Measurements from ENCODE around the gene ADCK1.
"Not testable (repeated sequence)": the region's sequence is repeated elsewhere in the genome, so short reads cannot be mapped to it uniquely, and the experiment has no call there.

DNA sequence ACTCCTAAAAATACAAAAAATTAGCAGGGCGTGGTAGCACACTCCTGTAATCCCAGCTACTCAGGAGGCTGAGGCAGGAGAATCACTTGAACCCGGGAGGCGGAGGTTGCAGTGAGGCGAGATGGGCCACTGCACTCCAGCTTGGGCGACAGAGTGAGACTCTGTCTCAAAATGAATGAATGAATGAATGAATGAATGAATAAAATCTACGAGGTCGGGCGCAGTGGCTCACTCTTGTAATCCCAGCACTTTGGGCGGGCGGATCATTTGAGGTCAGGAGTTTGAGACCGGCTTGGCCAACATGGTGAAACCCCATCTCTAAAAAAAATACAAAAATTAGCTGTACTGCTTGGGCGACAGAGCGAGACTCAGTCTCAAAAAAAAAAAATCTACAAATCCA lies 453 bp upstream of the ADCK1 start:
- TF ChIP-seq, protein P1, sequence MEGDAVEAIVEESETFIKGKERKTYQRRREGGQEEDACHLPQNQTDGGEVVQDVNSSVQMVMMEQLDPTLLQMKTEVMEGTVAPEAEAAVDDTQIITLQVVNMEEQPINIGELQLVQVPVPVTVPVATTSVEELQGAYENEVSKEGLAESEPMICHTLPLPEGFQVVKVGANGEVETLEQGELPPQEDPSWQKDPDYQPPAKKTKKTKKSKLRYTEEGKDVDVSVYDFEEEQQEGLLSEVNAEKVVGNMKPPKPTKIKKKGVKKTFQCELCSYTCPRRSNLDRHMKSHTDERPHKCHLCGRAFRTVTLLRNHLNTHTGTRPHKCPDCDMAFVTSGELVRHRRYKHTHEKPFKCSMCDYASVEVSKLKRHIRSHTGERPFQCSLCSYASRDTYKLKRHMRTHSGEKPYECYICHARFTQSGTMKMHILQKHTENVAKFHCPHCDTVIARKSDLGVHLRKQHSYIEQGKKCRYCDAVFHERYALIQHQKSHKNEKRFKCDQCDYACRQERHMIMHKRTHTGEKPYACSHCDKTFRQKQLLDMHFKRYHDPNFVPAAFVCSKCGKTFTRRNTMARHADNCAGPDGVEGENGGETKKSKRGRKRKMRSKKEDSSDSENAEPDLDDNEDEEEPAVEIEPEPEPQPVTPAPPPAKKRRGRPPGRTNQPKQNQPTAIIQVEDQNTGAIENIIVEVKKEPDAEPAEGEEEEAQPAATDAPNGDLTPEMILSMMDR (IDR thresholded peaks at IDR 0.05; ENCODE audit: low read depth, low read length): not testable (repeated sequence)
- not testable (repeated sequence) for TF ChIP-seq EZH2phosphoT487 (IDR thresholded peaks at IDR 0.05; ENCODE audit: low read depth)

Data from OCI-LY3 (cell line).